ENCODE results near the gene MYBPC1. TPM values are rescaled to one million over a fixed set of nuclear protein-coding genes. Genes with fewer than 3 reads are reported as not detected.

Gene MYBPC1, protein sequence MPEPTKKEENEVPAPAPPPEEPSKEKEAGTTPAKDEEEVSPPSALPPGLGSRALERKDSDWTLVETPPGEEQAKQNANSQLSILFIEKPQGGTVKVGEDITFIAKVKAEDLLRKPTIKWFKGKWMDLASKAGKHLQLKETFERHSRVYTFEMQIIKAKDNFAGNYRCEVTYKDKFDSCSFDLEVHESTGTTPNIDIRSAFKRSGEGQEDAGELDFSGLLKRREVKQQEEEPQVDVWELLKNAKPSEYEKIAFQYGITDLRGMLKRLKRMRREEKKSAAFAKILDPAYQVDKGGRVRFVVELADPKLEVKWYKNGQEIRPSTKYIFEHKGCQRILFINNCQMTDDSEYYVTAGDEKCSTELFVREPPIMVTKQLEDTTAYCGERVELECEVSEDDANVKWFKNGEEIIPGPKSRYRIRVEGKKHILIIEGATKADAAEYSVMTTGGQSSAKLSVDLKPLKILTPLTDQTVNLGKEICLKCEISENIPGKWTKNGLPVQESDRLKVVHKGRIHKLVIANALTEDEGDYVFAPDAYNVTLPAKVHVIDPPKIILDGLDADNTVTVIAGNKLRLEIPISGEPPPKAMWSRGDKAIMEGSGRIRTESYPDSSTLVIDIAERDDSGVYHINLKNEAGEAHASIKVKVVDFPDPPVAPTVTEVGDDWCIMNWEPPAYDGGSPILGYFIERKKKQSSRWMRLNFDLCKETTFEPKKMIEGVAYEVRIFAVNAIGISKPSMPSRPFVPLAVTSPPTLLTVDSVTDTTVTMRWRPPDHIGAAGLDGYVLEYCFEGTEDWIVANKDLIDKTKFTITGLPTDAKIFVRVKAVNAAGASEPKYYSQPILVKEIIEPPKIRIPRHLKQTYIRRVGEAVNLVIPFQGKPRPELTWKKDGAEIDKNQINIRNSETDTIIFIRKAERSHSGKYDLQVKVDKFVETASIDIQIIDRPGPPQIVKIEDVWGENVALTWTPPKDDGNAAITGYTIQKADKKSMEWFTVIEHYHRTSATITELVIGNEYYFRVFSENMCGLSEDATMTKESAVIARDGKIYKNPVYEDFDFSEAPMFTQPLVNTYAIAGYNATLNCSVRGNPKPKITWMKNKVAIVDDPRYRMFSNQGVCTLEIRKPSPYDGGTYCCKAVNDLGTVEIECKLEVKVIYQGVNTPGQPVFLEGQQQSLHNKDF
- total RNA-seq = not detected in 2 replicates

DNA sequence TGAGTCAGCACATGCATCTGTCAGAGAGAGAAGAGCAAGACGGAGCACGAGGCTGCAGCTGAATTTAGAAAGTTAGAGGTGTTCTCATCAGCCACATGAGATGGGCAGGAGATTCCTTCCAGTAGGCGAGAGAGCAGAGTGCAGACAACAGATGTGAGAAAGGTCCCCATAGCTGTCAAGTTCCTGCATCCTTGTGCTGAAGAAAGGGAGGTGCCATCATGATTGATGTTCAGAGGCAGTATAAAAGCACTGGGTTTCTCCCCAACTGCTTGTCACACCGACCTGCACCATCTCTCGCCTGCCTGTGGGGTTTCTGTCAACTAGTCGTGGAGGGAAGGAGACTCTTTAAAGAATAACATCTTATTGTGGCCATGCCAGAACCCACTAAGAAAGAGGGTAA lies at the start of gene MYBPC1:
Gene MYBPC1, plus strand, starts transcription at position 272 of the 400 bp plus-strand sequence. Its CDS starts 100 bp downstream, at position 372.

DNA sequence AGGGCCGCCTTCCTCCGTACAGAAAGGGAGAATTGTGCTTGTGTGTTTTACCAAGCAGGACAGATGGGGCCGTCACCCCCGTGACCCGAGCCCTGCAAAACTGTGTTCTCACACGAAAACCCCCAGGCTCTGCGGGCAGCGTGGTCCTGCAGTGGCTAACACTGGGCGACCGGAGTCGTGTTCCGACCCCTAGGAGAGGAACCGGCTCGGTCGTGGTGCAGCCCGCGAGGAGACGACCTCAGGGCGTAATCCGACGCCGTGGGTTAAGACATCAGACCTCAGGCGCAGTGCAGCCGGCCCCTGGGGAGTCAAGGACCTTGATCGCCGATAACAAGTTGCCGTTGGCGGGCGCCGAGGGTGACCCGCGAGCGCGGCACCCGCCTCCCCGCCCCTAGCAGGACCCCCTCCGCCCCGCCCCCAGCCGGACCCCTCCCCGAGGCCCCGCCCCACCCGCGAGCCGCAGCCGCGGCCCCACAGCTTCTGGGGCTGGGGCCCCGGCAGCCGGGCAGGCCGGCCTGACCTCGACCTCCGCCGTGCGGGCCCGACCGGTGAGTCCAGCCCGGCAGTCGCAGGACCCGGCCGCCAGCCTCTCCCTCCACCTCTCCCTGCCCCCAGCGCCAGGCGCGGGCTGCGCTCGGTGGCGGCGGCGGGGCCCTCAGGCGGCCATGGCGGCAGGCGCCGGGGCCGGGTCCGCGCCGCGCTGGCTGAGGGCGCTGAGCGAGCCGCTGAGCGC lies 102.6 kb downstream of the MYBPC1 start, which contains the start of gene CHPT1:
Gene CHPT1, plus strand, starts transcription at position 444 of the 733 bp plus-strand sequence. Its CDS starts 222 bp downstream, at position 666.

Small RNA genes lying within 50 kb of the gene (small RNA-seq; reads per million reads assigned to genes)
- not detected for gene RNY1P16

Other genes starting within 250 kb of the MYBPC1 start
- gene ARL1, start 187.2 kb upstream of the MYBPC1 start, total RNA-seq = 71.1 and 82.4 TPM in 2 replicates
- not detected in 2 replicates for gene SPIC, start 119.6 kb upstream of the MYBPC1 start, total RNA-seq
- 15.3 and 32.1 TPM in 2 replicates for gene CHPT1, start 102.7 kb downstream of the MYBPC1 start, total RNA-seq
- gene SYCP3, start 144.5 kb downstream of the MYBPC1 start, total RNA-seq = under 0.01 TPM in 1 of 2 replicates, not detected in the other
- gene GNPTAB, start 236.0 kb downstream of the MYBPC1 start, total RNA-seq = 36.9 and 40.9 TPM in 2 replicates

Measured in placental epithelial cell (primary cell).